Activated CD8-positive, alpha-beta memory T cell treated with anti-CD3 and anti-CD28 coated beads for 1 hour (primary cell): Measurements from ENCODE around the gene SUGP2.

Experiments used
- DNase-seq, 2 donors: peaks; one replicate each; pipeline ENCODE4 v3.0.0-alpha.2; 2020; ENCODE audit warnings: low read depth in 1 of 2; ENCODE audit errors: extremely low read depth in 1 of 2

Gene SUGP2

GRCh38 chr19:19033426-19034203, at the start of gene SUGP2, which contains the start of gene ARMC6:
Gene SUGP2, minus strand, starts transcription at chr19:19033517. Its CDS starts 2,446 bp downstream, at chr19:19031071.
Gene ARMC6, plus strand, starts transcription at chr19:19033603. Its CDS starts 607 bp downstream, at chr19:19034210.
- DNase-seq, result peak; percentile 66 to 79

GRCh38 chr19:19081642-19082151, 48.4 kb upstream of the SUGP2 start:
- DNase-seq, result no peak

GRCh38 chr19:19079571-19079970, 46.3 kb upstream of the SUGP2 start:
- DNase-seq, result no peak

GRCh38 chr19:19078801-19079200, 45.5 kb upstream of the SUGP2 start:
- no peak for DNase-seq

GRCh38 chr19:19077103-19077502, 43.8 kb upstream of the SUGP2 start:
- no peak for DNase-seq

GRCh38 chr19:19076476-19076875, 43.2 kb upstream of the SUGP2 start:
- DNase-seq, result no peak

GRCh38 chr19:19075126-19075525, 41.8 kb upstream of the SUGP2 start:
- no peak for DNase-seq

GRCh38 chr19:19074196-19074882, 41.0 kb upstream of the SUGP2 start:
- no peak for DNase-seq

- no peak for DNase-seq
These were observed 38.6 kb upstream of the SUGP2 start for GRCh38 chr19:19071897-19072296.

- no peak for DNase-seq
These were observed 35.6 kb upstream of the SUGP2 start for GRCh38 chr19:19068659-19069654.

GRCh38 chr19:19067276-19068072, 34.2 kb upstream of the SUGP2 start:
- DNase-seq, result no peak

GRCh38 chr19:19064811-19065745, 31.8 kb upstream of the SUGP2 start:
- DNase-seq, result no peak

GRCh38 chr19:19064098-19064722, 30.9 kb upstream of the SUGP2 start:
- DNase-seq, result peak in 1 of 2 donors; percentile 46

- peak; percentile 95 to 99 for DNase-seq
These were observed 30.1 kb upstream of the SUGP2 start, which contains the start of gene SLC25A42 for GRCh38 chr19:19063183-19064097. Gene SLC25A42, plus strand, starts transcription at chr19:19063994. Its CDS starts 32,131 bp downstream, at chr19:19096125.

- DNase-seq, result no peak
These were observed 29.3 kb upstream of the SUGP2 start for GRCh38 chr19:19062454-19063182.

- DNase-seq, result no peak
These were observed 28.2 kb upstream of the SUGP2 start for GRCh38 chr19:19061506-19061905.
